ENCODE results near the gene TWIST2.

DNA sequence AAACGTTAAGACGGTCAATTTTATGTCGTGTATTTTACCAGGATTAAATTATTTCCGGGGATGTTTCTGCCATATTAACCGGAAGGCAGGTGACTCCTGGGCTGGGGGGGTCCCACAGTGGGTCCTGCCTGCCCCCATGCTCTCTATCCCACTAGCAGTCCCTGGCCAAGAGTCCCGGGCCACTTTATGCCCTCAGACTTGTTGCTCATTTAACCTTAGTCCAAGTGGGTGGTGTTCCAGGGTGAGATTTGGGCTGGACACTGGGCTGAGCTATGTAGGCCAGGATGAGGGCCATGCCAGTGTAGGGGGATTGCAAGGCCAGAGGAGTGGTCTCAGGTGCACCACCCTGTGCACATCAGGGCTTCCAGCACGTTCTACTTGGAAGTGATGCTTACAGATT lies 24.1 kb downstream of the TWIST2 start:
- no peak for TF ChIP-seq RAD21 (IDR thresholded peaks at IDR 0.05; ENCODE audit: low read depth)
- TF ChIP-seq, protein P1, sequence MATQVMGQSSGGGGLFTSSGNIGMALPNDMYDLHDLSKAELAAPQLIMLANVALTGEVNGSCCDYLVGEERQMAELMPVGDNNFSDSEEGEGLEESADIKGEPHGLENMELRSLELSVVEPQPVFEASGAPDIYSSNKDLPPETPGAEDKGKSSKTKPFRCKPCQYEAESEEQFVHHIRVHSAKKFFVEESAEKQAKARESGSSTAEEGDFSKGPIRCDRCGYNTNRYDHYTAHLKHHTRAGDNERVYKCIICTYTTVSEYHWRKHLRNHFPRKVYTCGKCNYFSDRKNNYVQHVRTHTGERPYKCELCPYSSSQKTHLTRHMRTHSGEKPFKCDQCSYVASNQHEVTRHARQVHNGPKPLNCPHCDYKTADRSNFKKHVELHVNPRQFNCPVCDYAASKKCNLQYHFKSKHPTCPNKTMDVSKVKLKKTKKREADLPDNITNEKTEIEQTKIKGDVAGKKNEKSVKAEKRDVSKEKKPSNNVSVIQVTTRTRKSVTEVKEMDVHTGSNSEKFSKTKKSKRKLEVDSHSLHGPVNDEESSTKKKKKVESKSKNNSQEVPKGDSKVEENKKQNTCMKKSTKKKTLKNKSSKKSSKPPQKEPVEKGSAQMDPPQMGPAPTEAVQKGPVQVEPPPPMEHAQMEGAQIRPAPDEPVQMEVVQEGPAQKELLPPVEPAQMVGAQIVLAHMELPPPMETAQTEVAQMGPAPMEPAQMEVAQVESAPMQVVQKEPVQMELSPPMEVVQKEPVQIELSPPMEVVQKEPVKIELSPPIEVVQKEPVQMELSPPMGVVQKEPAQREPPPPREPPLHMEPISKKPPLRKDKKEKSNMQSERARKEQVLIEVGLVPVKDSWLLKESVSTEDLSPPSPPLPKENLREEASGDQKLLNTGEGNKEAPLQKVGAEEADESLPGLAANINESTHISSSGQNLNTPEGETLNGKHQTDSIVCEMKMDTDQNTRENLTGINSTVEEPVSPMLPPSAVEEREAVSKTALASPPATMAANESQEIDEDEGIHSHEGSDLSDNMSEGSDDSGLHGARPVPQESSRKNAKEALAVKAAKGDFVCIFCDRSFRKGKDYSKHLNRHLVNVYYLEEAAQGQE (IDR thresholded peaks at IDR 0.05; ENCODE audit: low read depth) = no peak
- TF ChIP-seq FOXM1 (IDR thresholded peaks at IDR 0.05; ENCODE audit: borderline replicate concordance, low read depth) = no peak
- no peak for TF ChIP-seq CEBPB (IDR thresholded peaks at IDR 0.05)
- no peak for TF ChIP-seq YY1 (IDR thresholded peaks at IDR 0.05; ENCODE audit: low read depth)
- TF ChIP-seq EP300 (IDR thresholded peaks at IDR 0.05; ENCODE audit: borderline replicate concordance) = no peak
- TF ChIP-seq TCF12 (IDR thresholded peaks at IDR 0.05; ENCODE audit: low read depth) = no peak
